ENCODE results near the gene SASH1.

Gene SASH1

GRCh38 chr6:148523048-148523447, 180.4 kb downstream of the SASH1 start:
- ATAC-seq (no peak), DNase-seq (no peak)

GRCh38 chr6:148523551-148523950, 180.9 kb downstream of the SASH1 start:
- no peak for DNase-seq
- no peak for ATAC-seq

GRCh38 chr6:148524471-148524882, 181.8 kb downstream of the SASH1 start:
- no peak for DNase-seq
- ATAC-seq = no peak

- DNase-seq (no peak), ATAC-seq (peak; percentile 53)
Observed at GRCh38 chr6:148524976-148525375, 182.3 kb downstream of the SASH1 start.

GRCh38 chr6:148525453-148525852, 182.8 kb downstream of the SASH1 start:
- ATAC-seq (no peak), DNase-seq (no peak)

- ATAC-seq (no peak), DNase-seq (no peak)
Observed at GRCh38 chr6:148526145-148526544, 183.5 kb downstream of the SASH1 start.

- DNase-seq (no peak), ATAC-seq (no peak)
Observed at GRCh38 chr6:148528292-148528691, 185.7 kb downstream of the SASH1 start.

GRCh38 chr6:148529010-148529409, 186.4 kb downstream of the SASH1 start:
- DNase-seq = no peak
- ATAC-seq = no peak

GRCh38 chr6:148530394-148530953, 187.8 kb downstream of the SASH1 start:
- ATAC-seq = no peak
- DNase-seq = no peak

- ATAC-seq (no peak), DNase-seq (no peak)
Observed at GRCh38 chr6:148530976-148531375, 188.3 kb downstream of the SASH1 start.

- ATAC-seq (no peak), DNase-seq (no peak)
Observed at GRCh38 chr6:148532698-148533097, 190.1 kb downstream of the SASH1 start.

GRCh38 chr6:148533309-148534107, 190.9 kb downstream of the SASH1 start:
- DNase-seq (no peak), ATAC-seq (no peak)

GRCh38 chr6:148534871-148535270, 192.2 kb downstream of the SASH1 start:
- no peak for ATAC-seq
- DNase-seq = no peak

- ATAC-seq (no peak), DNase-seq (no peak)
Observed at GRCh38 chr6:148535381-148535780, 192.7 kb downstream of the SASH1 start.

- DNase-seq = no peak
- no peak for ATAC-seq
Observed at GRCh38 chr6:148535976-148536375, 193.3 kb downstream of the SASH1 start.

- DNase-seq (no peak), ATAC-seq (no peak)
Observed at GRCh38 chr6:148538261-148539190, 195.9 kb downstream of the SASH1 start.

- ATAC-seq (no peak), DNase-seq (no peak)
Observed at GRCh38 chr6:148543540-148543939, 200.9 kb downstream of the SASH1 start.

GRCh38 chr6:148544421-148544820, 201.8 kb downstream of the SASH1 start:
- no peak for ATAC-seq
- DNase-seq = no peak

- ATAC-seq (no peak), DNase-seq (no peak)
Observed at GRCh38 chr6:148545901-148546300, 203.3 kb downstream of the SASH1 start.

- DNase-seq (no peak), ATAC-seq (no peak)
Observed at GRCh38 chr6:148547110-148547509, 204.5 kb downstream of the SASH1 start.

GRCh38 chr6:148548065-148548748, 205.6 kb downstream of the SASH1 start:
- no peak for DNase-seq
- no peak for ATAC-seq

GRCh38 chr6:148548749-148549140, 206.1 kb downstream of the SASH1 start:
- DNase-seq (no peak), ATAC-seq (no peak)

Measured in stimulated activated naive CD8-positive, alpha-beta T cell treated with anti-CD3 and anti-CD28 coated beads, Interleukin-15, Interleukin-2, amounts not matched to agents 100 U/mL and 50 U/mL, for 24 hours (primary cell).